ENCODE data around the gene SLC23A2. TPM values are rescaled to one million over a fixed set of nuclear protein-coding genes. Genes with fewer than 3 reads are reported as not detected.
A peak's percentile ranks its signal among the peaks of the same experiment; 100 is the strongest.
"Not testable (repeated sequence)": the region's sequence is repeated elsewhere in the genome, so short reads cannot be mapped to it uniquely, and the experiment has no call there.

The SLC23A2 gene
- total RNA-seq, 6 experiments from 2014 or later: 23.4 to 41.1 (median 30.5) TPM

- no peaks in the 10 kb centered on the region for H3K9me3 ChIP-seq
- intact Hi-C loops (cut with DNase I): no loop called here
- DNase-seq (no peak), ATAC-seq (no peak)
- no peaks in the 10 kb centered on the region for H3K27me3 ChIP-seq
- no peaks in the 10 kb centered on the region for H3K4me1 ChIP-seq
- TF ChIP-seq POLR2A (IDR thresholded peaks at IDR 0.05) (no peak), CTCF (IDR thresholded peaks at IDR 0.05) (no peak)
- no peak overlapping the region for H3K27ac ChIP-seq
- no peaks in the 10 kb centered on the region for H3K36me3 ChIP-seq
- no peak overlapping the region for H3K4me3 ChIP-seq
- 83% methylated on average over 2 of the region's 3 CpGs for WGBS (ENCODE audit: insufficient coverage, low coverage, low lambda C conversion rate, missing lambda C conversion rate)
Measured at GRCh38 chr20:5041433-5041832, 40.1 kb upstream of the SLC23A2 start.

- no peak overlapping the region for H3K4me3 ChIP-seq
- intact Hi-C loops (cut with DNase I): no loop called here
- H3K9me3 ChIP-seq: no peaks in the 10 kb centered on the region
- no peaks in the 10 kb centered on the region for H3K36me3 ChIP-seq
- no peak for TF ChIP-seq CTCF (IDR thresholded peaks at IDR 0.05)
- TF ChIP-seq POLR2A (IDR thresholded peaks at IDR 0.05): no peak
- H3K27me3 ChIP-seq: no peaks in the 10 kb centered on the region
- H3K4me1 ChIP-seq: no peaks in the 10 kb centered on the region
- no peak for DNase-seq
- no peak overlapping the region for H3K27ac ChIP-seq
- ATAC-seq: no peak
- 87% methylated on average over 4 of the region's 4 CpGs for WGBS (ENCODE audit: insufficient coverage, low coverage, low lambda C conversion rate, missing lambda C conversion rate)
Measured at GRCh38 chr20:5040345-5040744, 39.0 kb upstream of the SLC23A2 start.

GRCh38 chr20:5039889-5040288 is 38.6 kb upstream of the SLC23A2 start:
- TF ChIP-seq CTCF (IDR thresholded peaks at IDR 0.05) (no peak), POLR2A (IDR thresholded peaks at IDR 0.05) (no peak)
- Histone ChIP-seq H3K27me3 (no peaks in the 10 kb centered on the region), H3K27ac (no peak overlapping the region), H3K4me1 (no peaks in the 10 kb centered on the region), H3K4me3 (no peak overlapping the region), H3K9me3 (no peaks in the 10 kb centered on the region), H3K36me3 (no peaks in the 10 kb centered on the region)
- DNase-seq: no peak
- intact Hi-C loops (cut with DNase I): no loop called here
- WGBS (ENCODE audit: insufficient coverage, low coverage, low lambda C conversion rate, missing lambda C conversion rate): 33% methylated on average over 1 of the region's 1 CpG
- ATAC-seq: no peak

- intact Hi-C loops (cut with DNase I): no loop called here
- H3K4me3 ChIP-seq: no peak overlapping the region
- H3K4me1 ChIP-seq: no peaks in the 10 kb centered on the region
- ATAC-seq (peak in 2 of 4 donors; percentile 21 to 27), DNase-seq (no peak)
- no peaks in the 10 kb centered on the region for H3K9me3 ChIP-seq
- WGBS (ENCODE audit: insufficient coverage, low coverage, low lambda C conversion rate, missing lambda C conversion rate): 42% methylated on average over 7 of the region's 8 CpGs
- H3K27me3 ChIP-seq: no peaks in the 10 kb centered on the region
- H3K27ac ChIP-seq: no peak overlapping the region
- no peak for TF ChIP-seq CTCF (IDR thresholded peaks at IDR 0.05)
- TF ChIP-seq POLR2A (IDR thresholded peaks at IDR 0.05): no peak
- H3K36me3 ChIP-seq: no peaks in the 10 kb centered on the region
Measured at GRCh38 chr20:5039255-5039657, 37.9 kb upstream of the SLC23A2 start.

GRCh38 chr20:5036828-5037227 is 35.5 kb upstream of the SLC23A2 start:
- TF ChIP-seq CTCF (IDR thresholded peaks at IDR 0.05) (no peak), POLR2A (IDR thresholded peaks at IDR 0.05) (no peak)
- H3K9me3 ChIP-seq: no peaks in the 10 kb centered on the region
- no peaks in the 10 kb centered on the region for H3K4me1 ChIP-seq
- H3K27me3 ChIP-seq: no peaks in the 10 kb centered on the region
- no peaks in the 10 kb centered on the region for H3K36me3 ChIP-seq
- intact Hi-C loops (cut with DNase I): no loop called here
- no peak overlapping the region for H3K27ac ChIP-seq
- ATAC-seq (no peak), DNase-seq (no peak)
- no peak overlapping the region for H3K4me3 ChIP-seq
- 25% methylated on average over 2 of the region's 2 CpGs for WGBS (ENCODE audit: insufficient coverage, low coverage, low lambda C conversion rate, missing lambda C conversion rate)

- ATAC-seq; H3K27me3 ChIP-seq; H3K4me3 ChIP-seq; H3K9me3 ChIP-seq; DNase-seq; H3K36me3 ChIP-seq; H3K4me1 ChIP-seq; H3K27ac ChIP-seq; intact Hi-C loops (cut with DNase I): not testable (repeated sequence)
- 80% methylated on average over 1 of the region's 1 CpG for WGBS (ENCODE audit: insufficient coverage, low coverage, low lambda C conversion rate, missing lambda C conversion rate)
Measured at GRCh38 chr20:5035518-5035917, 34.2 kb upstream of the SLC23A2 start.
